Mammary epithelial cell (primary cell): ENCODE data around the gene PCDHB6.
"Not testable (repeated sequence)": the region's sequence is repeated elsewhere in the genome, so short reads cannot be mapped to it uniquely, and the experiment has no call there.

ENCODE experiments used
- EZH2 ChIP-seq: IDR thresholded peaks from 2 replicates; pipeline ENCODE4 v1.6.1; 2012; ENCODE audit warnings: low read length, inconsistent platforms, borderline replicate concordance
- TF ChIP-seq, protein P1 (sequence below), 2 donors: IDR thresholded peaks in 1 of 2; conservative IDR thresholded peaks in 1 of 2; 2 replicates each; pipeline ENCODE4 v1.5.1; 2011 to 2012; ENCODE audit warnings: inconsistent platforms in 2 of 2, low read length in 2 of 2, mild to moderate bottlenecking in 2 of 2, control low read depth in 1 of 2, low read depth in 1 of 2; ENCODE audit not compliant: insufficient read depth in 1 of 2; ENCODE audit errors: extremely low read depth in 1 of 2

DNA sequence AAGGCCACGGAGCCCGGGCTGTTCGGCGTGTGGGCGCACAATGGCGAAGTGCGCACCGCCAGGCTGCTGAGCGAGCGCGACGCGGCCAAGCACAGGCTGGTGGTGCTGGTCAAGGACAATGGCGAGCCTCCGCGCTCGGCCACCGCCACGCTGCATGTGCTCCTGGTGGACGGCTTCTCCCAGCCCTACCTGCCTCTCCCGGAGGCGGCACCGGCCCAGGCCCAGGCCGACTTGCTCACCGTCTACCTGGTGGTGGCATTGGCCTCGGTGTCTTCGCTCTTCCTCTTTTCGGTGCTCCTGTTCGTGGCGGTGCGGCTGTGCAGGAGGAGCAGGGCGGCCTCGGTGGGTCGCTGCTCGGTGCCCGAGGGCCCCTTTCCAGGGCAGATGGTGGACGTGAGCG, 47.4 kb upstream of the PCDHB6 start:
- TF ChIP-seq, protein P1, sequence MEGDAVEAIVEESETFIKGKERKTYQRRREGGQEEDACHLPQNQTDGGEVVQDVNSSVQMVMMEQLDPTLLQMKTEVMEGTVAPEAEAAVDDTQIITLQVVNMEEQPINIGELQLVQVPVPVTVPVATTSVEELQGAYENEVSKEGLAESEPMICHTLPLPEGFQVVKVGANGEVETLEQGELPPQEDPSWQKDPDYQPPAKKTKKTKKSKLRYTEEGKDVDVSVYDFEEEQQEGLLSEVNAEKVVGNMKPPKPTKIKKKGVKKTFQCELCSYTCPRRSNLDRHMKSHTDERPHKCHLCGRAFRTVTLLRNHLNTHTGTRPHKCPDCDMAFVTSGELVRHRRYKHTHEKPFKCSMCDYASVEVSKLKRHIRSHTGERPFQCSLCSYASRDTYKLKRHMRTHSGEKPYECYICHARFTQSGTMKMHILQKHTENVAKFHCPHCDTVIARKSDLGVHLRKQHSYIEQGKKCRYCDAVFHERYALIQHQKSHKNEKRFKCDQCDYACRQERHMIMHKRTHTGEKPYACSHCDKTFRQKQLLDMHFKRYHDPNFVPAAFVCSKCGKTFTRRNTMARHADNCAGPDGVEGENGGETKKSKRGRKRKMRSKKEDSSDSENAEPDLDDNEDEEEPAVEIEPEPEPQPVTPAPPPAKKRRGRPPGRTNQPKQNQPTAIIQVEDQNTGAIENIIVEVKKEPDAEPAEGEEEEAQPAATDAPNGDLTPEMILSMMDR (conservative IDR thresholded peaks at IDR 0.05 in 1 of 2, IDR thresholded peaks at IDR 0.05 in 1 of 2; ENCODE audit: extremely low read depth in 1 of 2, insufficient read depth in 1 of 2, low read depth in 1 of 2, low read length in 2 of 2): not testable (repeated sequence)
- not testable (repeated sequence) for TF ChIP-seq EZH2
